HFFc6 (cell line): Measurements from ENCODE around the gene C2CD3. TPM values are rescaled to one million over a fixed set of nuclear protein-coding genes. Genes with fewer than 3 reads are reported as not detected.

ENCODE experiments used
- DNase-seq: peaks from one replicate; pipeline ENCODE4 v3.0.0-alpha.2; 2018
- H3K27ac Mint-ChIP-seq: 2 replicates; pipeline ENCODE4 v1.8.0; 2020; ENCODE audit warnings: mild to moderate bottlenecking, mixed read lengths
- H3K27me3 Mint-ChIP-seq: 2 replicates; pipeline ENCODE4 v1.8.0; 2021; ENCODE audit warnings: mild to moderate bottlenecking, moderate library complexity, mixed read lengths; ENCODE audit not compliant: insufficient read depth
- H3K36me3 Mint-ChIP-seq: 2 replicates; pipeline ENCODE4 v1.8.0; 2021; ENCODE audit warnings: low read depth, mixed read lengths
- H3K4me1 Mint-ChIP-seq: 2 replicates; pipeline ENCODE4 v1.8.0; 2020; ENCODE audit warnings: low read depth, mixed read lengths
- H3K4me3 Mint-ChIP-seq: 2 replicates; pipeline ENCODE4 v1.8.0; 2020; ENCODE audit warnings: mild to moderate bottlenecking, moderate library complexity, mixed read lengths
- H3K9me3 Mint-ChIP-seq: 2 replicates; pipeline ENCODE4 v1.8.0; 2020; ENCODE audit warnings: mild to moderate bottlenecking, mixed read lengths
- total RNA-seq, 6 experiments: library from RNA; stranded (reverse); fragmentation: NEBNext Ultra II Directional; extraction: Animal tissue kit (Norgen Biotek cat#: 25700); gene quantifications; 2 replicates in 1 of 6; 3 replicates in 5 of 6; pipeline ENCODE4 v1.2.3, GENCODE V29; 2021
- TF ChIP-seq, protein P1 (sequence below): fragments of 200-600 bp; sonication (generic); IDR thresholded peaks from 2 replicates; pipeline ENCODE4 v1.5.0; 2021; ENCODE audit warnings: antibody characterized with exemption, mild to moderate bottlenecking

The C2CD3 gene
- total RNA-seq, 6 experiments from 2014 or later: 14.6 to 23.0 (median 17.2) TPM

DNA sequence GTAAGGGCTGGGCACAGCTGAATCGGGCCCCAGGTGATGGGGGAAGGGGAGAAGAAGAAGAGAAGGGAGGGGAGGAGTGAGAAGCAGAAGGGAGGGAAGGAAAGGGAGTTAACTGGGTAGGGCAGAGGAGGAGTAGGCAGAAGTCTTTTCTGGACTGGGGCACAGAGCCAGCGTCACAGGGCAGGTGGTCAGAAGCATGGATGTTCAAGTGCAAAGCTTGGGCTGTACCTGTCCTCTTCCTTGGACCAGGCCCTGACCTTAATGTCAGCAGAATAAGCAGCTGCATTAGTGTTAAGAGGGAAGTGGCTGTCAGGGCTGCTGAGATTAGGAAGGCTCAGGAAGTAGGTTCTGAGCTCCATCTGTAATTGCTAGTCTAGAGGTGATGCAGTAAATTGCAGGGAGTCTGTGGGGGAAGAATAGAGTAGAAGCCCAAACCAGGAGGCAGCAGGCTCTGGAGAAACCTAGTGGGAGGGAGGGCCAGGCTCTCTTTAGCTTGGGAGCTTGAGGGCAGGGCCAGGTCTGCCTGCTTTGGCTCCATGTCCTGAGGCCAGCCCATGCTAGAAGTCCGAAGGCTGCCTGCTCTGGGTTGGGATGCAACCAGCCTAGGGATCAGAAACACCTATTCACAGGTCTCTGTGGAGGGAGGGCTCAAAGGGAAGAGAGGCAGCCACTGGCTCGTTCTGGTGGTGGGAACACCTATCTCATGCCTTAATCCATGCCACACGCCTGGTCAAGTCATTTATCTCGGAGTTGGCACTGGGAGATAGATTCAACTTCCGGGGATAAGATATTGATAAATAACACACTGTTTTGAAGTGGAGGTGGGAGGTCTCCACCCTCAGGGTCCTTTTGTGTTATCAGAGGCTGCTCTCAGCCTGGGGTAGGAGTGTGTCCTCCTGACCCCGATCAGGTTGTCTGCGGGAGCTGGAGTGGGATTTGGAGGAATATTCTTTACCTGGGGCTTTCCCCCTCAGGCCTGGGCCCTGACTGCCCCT is 160.2 kb downstream of the C2CD3 start:
- Mint-ChIP-seq H3K4me1 (no peaks in the 10 kb centered on the region), H3K36me3 (no peaks in the 10 kb centered on the region), H3K27ac (no peak overlapping the region), H3K9me3 (no peaks in the 10 kb centered on the region), H3K4me3 (no peak overlapping the region), H3K27me3 (peaks cover 7% of the 10 kb centered on the region)
- no peak for DNase-seq
- TF ChIP-seq, protein P1, sequence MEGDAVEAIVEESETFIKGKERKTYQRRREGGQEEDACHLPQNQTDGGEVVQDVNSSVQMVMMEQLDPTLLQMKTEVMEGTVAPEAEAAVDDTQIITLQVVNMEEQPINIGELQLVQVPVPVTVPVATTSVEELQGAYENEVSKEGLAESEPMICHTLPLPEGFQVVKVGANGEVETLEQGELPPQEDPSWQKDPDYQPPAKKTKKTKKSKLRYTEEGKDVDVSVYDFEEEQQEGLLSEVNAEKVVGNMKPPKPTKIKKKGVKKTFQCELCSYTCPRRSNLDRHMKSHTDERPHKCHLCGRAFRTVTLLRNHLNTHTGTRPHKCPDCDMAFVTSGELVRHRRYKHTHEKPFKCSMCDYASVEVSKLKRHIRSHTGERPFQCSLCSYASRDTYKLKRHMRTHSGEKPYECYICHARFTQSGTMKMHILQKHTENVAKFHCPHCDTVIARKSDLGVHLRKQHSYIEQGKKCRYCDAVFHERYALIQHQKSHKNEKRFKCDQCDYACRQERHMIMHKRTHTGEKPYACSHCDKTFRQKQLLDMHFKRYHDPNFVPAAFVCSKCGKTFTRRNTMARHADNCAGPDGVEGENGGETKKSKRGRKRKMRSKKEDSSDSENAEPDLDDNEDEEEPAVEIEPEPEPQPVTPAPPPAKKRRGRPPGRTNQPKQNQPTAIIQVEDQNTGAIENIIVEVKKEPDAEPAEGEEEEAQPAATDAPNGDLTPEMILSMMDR: no peak

GRCh38 chr11:74009675-74010305 is 161.0 kb downstream of the C2CD3 start:
- no peak overlapping the region for H3K27ac Mint-ChIP-seq
- H3K27me3 Mint-ChIP-seq: peaks cover 6% of the 10 kb centered on the region
- H3K9me3 Mint-ChIP-seq: no peaks in the 10 kb centered on the region
- TF ChIP-seq, protein P1: no peak
- H3K4me1 Mint-ChIP-seq: no peaks in the 10 kb centered on the region
- no peak overlapping the region for H3K4me3 Mint-ChIP-seq
- H3K36me3 Mint-ChIP-seq: no peaks in the 10 kb centered on the region
- no peak for DNase-seq

DNA sequence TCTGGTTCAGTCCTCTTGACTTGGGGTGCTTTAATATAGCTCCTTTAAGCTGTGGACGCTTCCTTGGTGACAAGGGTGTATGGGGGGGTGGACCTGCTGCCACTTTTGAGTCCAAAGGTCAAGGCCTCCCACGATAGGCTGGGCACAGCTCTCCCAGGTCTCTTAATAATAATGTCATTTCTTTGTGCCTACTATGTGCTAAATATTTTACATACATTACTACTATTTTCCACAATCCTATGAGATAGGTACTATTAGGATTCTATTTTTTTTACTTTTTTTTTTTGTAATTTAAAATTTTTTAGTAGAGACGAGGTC is 161.6 kb downstream of the C2CD3 start:
- Mint-ChIP-seq H3K27ac (no peak overlapping the region), H3K9me3 (no peaks in the 10 kb centered on the region), H3K36me3 (no peaks in the 10 kb centered on the region), H3K27me3 (peaks cover 6% of the 10 kb centered on the region), H3K4me1 (no peaks in the 10 kb centered on the region), H3K4me3 (no peak overlapping the region)
- TF ChIP-seq, protein P1: no peak
- no peak for DNase-seq

- peaks cover 6% of the 10 kb centered on the region for H3K27me3 Mint-ChIP-seq
These were observed 162.2 kb downstream of the C2CD3 start, which contains the start of gene UCP3 for GRCh38 chr11:74008373-74009229. UCP3 (minus strand) TSS chr11:74009085; CDS start chr11:74007042, 2,043 bp downstream.

More at GRCh38 chr11:74008373-74009229, 162.2 kb downstream of the C2CD3 start, which contains the start of gene UCP3:
- no peaks in the 10 kb centered on the region for H3K36me3 Mint-ChIP-seq
- TF ChIP-seq, protein P1: no peak
- H3K4me1 Mint-ChIP-seq: no peaks in the 10 kb centered on the region
- no peak within 1 kb of the TSS for H3K4me3 Mint-ChIP-seq
- no peak for DNase-seq
- H3K9me3 Mint-ChIP-seq: no peaks in the 10 kb centered on the region
- H3K27ac Mint-ChIP-seq: no peak within 1 kb of the TSS
